Aorta (tissue), 5 donors: ENCODE data around the gene ALK. TPM values are rescaled to one million over a fixed set of nuclear protein-coding genes. Genes with fewer than 3 reads are reported as not detected.
A peak's percentile ranks its signal among the peaks of the same experiment; 100 is the strongest.

Experiments
- ATAC-seq: fragments of 200-7000 bp; cut with Tn5 transposase; one replicate; pipeline ENCODE4 v1.9.1; 2022; ENCODE audit warnings: moderate library complexity; ENCODE audit not compliant: low FRiP score
- DNase-seq, 2 donors: peaks; one replicate each; pipeline ENCODE4 v3.0.0-alpha.2; 2020
- H3K27ac ChIP-seq, 2 donors: one replicate each; pipeline ENCODE4 v1.5.1; 2013; ENCODE audit warnings: low read length in 2 of 2, mild to moderate bottlenecking in 2 of 2, moderate library complexity in 2 of 2, control low read depth in 1 of 2, inconsistent platforms in 1 of 2, low read depth in 1 of 2
- H3K27me3 ChIP-seq, 2 donors: one replicate each; pipeline ENCODE4 v1.6.1; 2013; ENCODE audit warnings: control low read depth in 1 of 2, low read length in 1 of 2, mild to moderate bottlenecking in 1 of 2, moderate library complexity in 1 of 2; ENCODE audit not compliant: insufficient read depth in 2 of 2, control insufficient read depth in 1 of 2
- H3K36me3 ChIP-seq, 2 donors: one replicate each; pipeline ENCODE4 v1.6.1; 2013; ENCODE audit warnings: control low read depth in 1 of 2, low read length in 1 of 2, mild to moderate bottlenecking in 1 of 2; ENCODE audit not compliant: insufficient read depth in 2 of 2, control insufficient read depth in 1 of 2
- H3K4me1 ChIP-seq, 2 donors: one replicate each; pipeline ENCODE4 v1.6.1; 2013; ENCODE audit warnings: low read length in 2 of 2, control low read depth in 1 of 2, mild to moderate bottlenecking in 1 of 2, moderate library complexity in 1 of 2; ENCODE audit not compliant: insufficient read depth in 2 of 2, control insufficient read depth in 1 of 2
- H3K4me3 ChIP-seq, 2 donors: one replicate each; pipeline ENCODE4 v1.5.1; 2013; ENCODE audit warnings: low read length in 2 of 2, control low read depth in 1 of 2, mild to moderate bottlenecking in 1 of 2
- H3K9me3 ChIP-seq: one replicate; pipeline ENCODE4 v1.6.1; 2013; ENCODE audit warnings: mild to moderate bottlenecking, low read length; ENCODE audit not compliant: control insufficient read depth
- WGBS, 2 donors: extraction: QIAGEN DNeasy Blood & Tissue Kit; methylation state at CpG; one replicate each; pipeline ENCODE4 v1.1.7; 2013; 5-methylcytosine and 5-hydroxymethylcytosine counted together
- intact Hi-C, 2 donors: fragments of 100-400 bp; cut with DNase I; formaldehyde crosslinking; loops; one replicate each; pipeline versions ENCODE4 v1.14.2 to v1.15.0; 2022
- polyA plus RNA-seq, 2 donors: library from polyadenylated mRNA; stranded (reverse); fragments of 200-250 nt; gene quantifications; one replicate each; pipeline ENCODE4 v1.2.3, GENCODE V29; 2013
- total RNA-seq, 2 donors: library from RNA; stranded (reverse); fragmentation: NEBNext Ultra II Directional; extraction: Animal tissue kit (Norgen Biotek cat#: 25700); gene quantifications; one replicate each; pipeline ENCODE4 v1.2.1, GENCODE V29; 2021
- donor health status: healthy with polysubstance abuse.
- donor health status: Bipolar disorder and iron deficiency.
- donor health status: DM: no; HTN: no; CAD: no.
- donor health status: DM: no; HTN: no; CAD: no.
- donor health status: DM: yes; HTN: yes; CAD: no.

Gene ALK
- total and polyA plus RNA-seq, 4 donors = 0.13 to 0.30 TPM; not detected in 2

- H3K9me3 ChIP-seq = no peaks in the 10 kb centered on the region
- no peaks in the 10 kb centered on the region for H3K4me1 ChIP-seq
- DNase-seq = peak in 1 of 2 donors; percentile 66
- no peaks in the 10 kb centered on the region for H3K36me3 ChIP-seq
- intact Hi-C loops = no loop called here
- no peak overlapping the region for H3K27ac ChIP-seq
- H3K27me3 ChIP-seq = peaks cover 0 to 1% of the 10 kb centered on the region in 2 donors
- ATAC-seq = no peak
- WGBS, 2 donors = 47 to 50% methylated on average over 15 of the region's 15 CpGs
- H3K4me3 ChIP-seq = no peak overlapping the region
These were observed 693.3 kb downstream of the ALK start for GRCh38 chr2:29227935-29228675.

DNA sequence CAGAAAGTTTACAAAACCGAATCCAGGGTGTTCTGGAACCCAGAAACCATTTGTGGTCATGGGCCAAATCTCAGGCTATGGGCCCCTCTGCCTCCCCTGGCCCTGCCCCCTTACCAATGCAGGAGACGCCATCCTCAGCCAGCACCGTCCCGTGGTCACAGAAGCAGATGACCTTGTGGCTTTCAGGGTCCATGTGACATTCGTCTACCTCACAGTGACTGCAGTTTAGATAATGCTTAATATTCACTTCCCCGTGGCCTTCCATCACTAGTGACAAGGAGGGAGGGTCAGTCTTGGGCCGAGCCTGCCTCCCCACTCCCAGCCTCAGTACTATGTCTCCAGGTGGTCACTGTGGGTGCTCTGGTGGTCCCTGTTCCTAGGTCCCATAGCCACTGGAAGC is 694.6 kb downstream of the ALK start:
- 57 to 71% methylated on average over 7 of the region's 7 CpGs for WGBS, 2 donors
- Histone ChIP-seq H3K36me3 (no peaks in the 10 kb centered on the region), H3K27me3 (no peaks in the 10 kb centered on the region), H3K4me3 (no peak overlapping the region), H3K9me3 (no peaks in the 10 kb centered on the region), H3K27ac (no peak overlapping the region), H3K4me1 (no peaks in the 10 kb centered on the region)
- peak in 1 of 2 donors; percentile 62 for DNase-seq
- intact Hi-C loops = no loop called here
- ATAC-seq = no peak

- H3K4me3 ChIP-seq = no peak overlapping the region
- H3K27ac ChIP-seq = no peak overlapping the region
- DNase-seq = no peak
- intact Hi-C loops = no loop called here
- H3K27me3 ChIP-seq = no peaks in the 10 kb centered on the region
- no peaks in the 10 kb centered on the region for H3K4me1 ChIP-seq
- no peaks in the 10 kb centered on the region for H3K36me3 ChIP-seq
- H3K9me3 ChIP-seq = no peaks in the 10 kb centered on the region
- 58 to 81% methylated on average over 3 of the region's 3 CpGs for WGBS, 2 donors
- no peak for ATAC-seq
These were observed 695.0 kb downstream of the ALK start for GRCh38 chr2:29226375-29226774.

DNA sequence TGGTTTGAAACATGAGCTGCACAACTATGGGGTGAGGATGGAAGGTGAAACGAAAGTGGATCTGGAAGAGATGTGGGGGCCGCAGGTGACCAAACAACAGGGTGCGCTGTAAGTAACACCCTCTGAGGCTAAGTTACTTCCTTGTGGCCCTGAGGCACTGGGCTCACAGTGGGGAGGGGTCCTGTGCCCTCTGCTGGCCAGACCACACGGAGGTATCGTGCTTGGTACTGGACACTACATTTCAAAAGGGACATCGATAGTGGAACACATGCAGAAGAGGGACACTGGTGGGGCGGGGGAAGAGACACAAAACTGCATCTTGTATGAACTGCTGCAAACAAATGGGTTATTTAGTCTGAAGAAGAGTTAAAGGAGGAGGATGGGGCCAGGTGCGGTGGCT is 695.6 kb downstream of the ALK start:
- H3K4me3 ChIP-seq = no peak overlapping the region
- no peaks in the 10 kb centered on the region for H3K9me3 ChIP-seq
- ATAC-seq (no peak), DNase-seq (no peak)
- H3K27ac ChIP-seq = no peak overlapping the region
- intact Hi-C loops = no loop called here
- H3K36me3 ChIP-seq = no peaks in the 10 kb centered on the region
- WGBS, 2 donors = 64 to 76% methylated on average over 8 of the region's 8 CpGs
- no peaks in the 10 kb centered on the region for H3K4me1 ChIP-seq
- H3K27me3 ChIP-seq = no peaks in the 10 kb centered on the region

GRCh38 chr2:29224693-29225551 is 696.5 kb downstream of the ALK start:
- Histone ChIP-seq H3K4me3 (no peak overlapping the region), H3K36me3 (no peaks in the 10 kb centered on the region), H3K4me1 (no peaks in the 10 kb centered on the region), H3K27me3 (no peaks in the 10 kb centered on the region), H3K27ac (no peak overlapping the region), H3K9me3 (no peaks in the 10 kb centered on the region)
- no peak for DNase-seq
- WGBS, 2 donors = 74 to 79% methylated on average over 17 of the region's 17 CpGs
- intact Hi-C loops = no loop called here
- no peak for ATAC-seq

DNA sequence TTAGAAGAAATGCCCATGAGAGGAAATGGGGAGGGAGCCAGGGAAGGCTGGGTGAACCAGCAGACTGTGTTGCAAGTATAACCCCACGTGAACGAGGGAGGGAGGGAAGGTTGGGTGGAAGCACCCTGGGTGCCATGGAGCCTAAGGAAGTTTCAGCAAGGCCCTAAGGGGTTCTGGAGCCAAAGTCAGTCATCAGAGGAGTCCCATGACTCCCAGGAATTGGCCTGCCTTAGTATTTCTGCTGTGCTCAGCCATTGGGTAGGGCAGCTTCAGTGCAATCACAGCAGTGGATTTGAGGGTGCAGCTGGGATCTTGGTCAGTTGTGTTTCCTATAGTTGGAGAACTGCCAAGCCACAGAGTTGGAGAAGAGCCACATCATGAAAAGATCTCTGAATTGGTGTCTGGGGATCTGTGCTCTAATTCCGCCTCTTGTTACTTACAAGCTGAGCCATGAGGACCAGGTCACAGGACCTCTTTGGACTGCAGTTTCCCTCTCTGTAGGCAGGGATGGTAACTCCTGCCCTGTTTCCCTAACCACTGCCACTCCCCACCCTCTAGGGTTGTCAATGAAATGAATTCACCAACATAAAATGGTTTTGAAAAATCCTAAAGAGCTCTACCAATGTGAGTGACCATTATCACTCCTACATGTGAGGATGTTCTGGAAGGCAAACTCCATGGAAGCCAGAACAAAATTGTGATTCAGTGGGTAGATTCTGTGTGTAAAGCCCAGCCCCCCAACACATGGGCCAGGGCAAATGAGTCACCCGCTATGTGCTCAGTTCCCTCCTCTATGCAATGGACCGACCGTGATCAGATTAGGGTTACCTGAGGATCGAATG is 697.3 kb downstream of the ALK start:
- WGBS, 2 donors = 65 to 71% methylated on average over 7 of the region's 7 CpGs
- ATAC-seq = peak; percentile 40
- Histone ChIP-seq H3K4me1 (no peaks in the 10 kb centered on the region), H3K9me3 (no peaks in the 10 kb centered on the region), H3K4me3 (no peak overlapping the region), H3K27me3 (no peaks in the 10 kb centered on the region), H3K27ac (no peak overlapping the region), H3K36me3 (no peaks in the 10 kb centered on the region)
- intact Hi-C loops = no loop called here
- peak in 1 of 2 donors; percentile 85 for DNase-seq

DNA sequence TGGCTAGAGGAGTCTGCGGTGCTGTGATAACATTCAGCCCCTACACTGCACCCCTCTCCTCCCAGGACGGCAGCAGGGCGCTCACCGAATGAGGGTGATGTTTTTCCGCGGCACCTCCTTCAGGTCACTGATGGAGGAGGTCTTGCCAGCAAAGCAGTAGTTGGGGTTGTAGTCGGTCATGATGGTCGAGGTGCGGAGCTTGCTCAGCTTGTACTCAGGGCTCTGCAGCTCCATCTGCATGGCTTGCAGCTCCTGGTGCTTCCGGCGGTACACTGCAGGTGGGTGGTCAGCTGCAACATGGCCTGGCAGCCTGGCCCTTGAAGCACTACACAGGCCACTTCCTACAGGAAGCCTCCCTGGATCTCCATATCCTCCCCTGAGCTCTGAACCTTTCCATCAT is 698.1 kb downstream of the ALK start:
- no peaks in the 10 kb centered on the region for H3K4me1 ChIP-seq

GRCh38 chr2:29222381-29223179 is 698.8 kb downstream of the ALK start:
- ATAC-seq = no peak
- WGBS, 2 donors = 82 to 88% methylated on average over 11 of the region's 11 CpGs
- H3K4me1 ChIP-seq = no peaks in the 10 kb centered on the region
- H3K4me3 ChIP-seq = no peak overlapping the region
- H3K27me3 ChIP-seq = no peaks in the 10 kb centered on the region
- no peaks in the 10 kb centered on the region for H3K36me3 ChIP-seq
- H3K9me3 ChIP-seq = no peaks in the 10 kb centered on the region
- DNase-seq = no peak
- intact Hi-C loops = no loop called here
- no peak overlapping the region for H3K27ac ChIP-seq

More for the DNA sequence above, 698.1 kb downstream of the ALK start:
- DNase-seq (no peak), ATAC-seq (no peak)
- H3K36me3 ChIP-seq = no peaks in the 10 kb centered on the region
- WGBS, 2 donors = 92% methylated on average over 11 of the region's 11 CpGs
- no peak overlapping the region for H3K4me3 ChIP-seq
- H3K9me3 ChIP-seq = no peaks in the 10 kb centered on the region
- H3K27ac ChIP-seq = no peak overlapping the region
- intact Hi-C loops = no loop called here
- H3K27me3 ChIP-seq = no peaks in the 10 kb centered on the region
